Fibroblast of mammary gland (primary cell): ENCODE results near the gene ZFYVE28.

Experiments
- DNase-seq: peaks from one replicate; pipeline ENCODE4 v3.0.0-alpha.2; 2010; ENCODE audit warnings: low read depth
- H3K4me3 ChIP-seq: 2 replicates; pipeline ENCODE4 v1.5.1; 2011; ENCODE audit warnings: low read depth, mild to moderate bottlenecking, low read length, moderate library complexity; ENCODE audit not compliant: control insufficient read depth
- TF ChIP-seq, protein P1 (sequence below): conservative IDR thresholded peaks from 2 replicates; pipeline ENCODE4 v1.5.1; 2011; ENCODE audit warnings: low read depth, low read length, inconsistent platforms; ENCODE audit not compliant: control insufficient read depth, insufficient read depth

ZFYVE28 gene

DNA sequence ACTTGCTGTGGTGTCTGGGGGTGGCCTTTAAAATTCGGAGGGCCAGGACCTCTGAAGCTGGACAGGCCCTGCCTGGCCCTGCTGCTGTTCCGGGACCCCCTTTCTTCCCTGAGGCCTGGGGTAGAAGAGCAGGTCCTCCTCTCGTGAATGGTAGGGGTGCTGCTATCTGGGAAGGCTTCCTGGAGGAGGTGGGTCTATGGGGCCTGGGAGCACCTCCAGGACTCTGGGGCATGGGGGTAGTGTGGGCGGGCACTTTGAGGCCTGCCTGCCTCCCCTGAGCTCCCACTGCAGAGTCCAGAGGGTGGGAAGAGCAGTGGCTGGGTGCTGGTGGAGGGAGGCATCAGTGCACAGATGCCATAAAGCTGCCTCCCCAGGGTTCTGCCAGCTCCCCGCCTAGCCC is 151.6 kb downstream of the ZFYVE28 start:
- no peak overlapping the region for H3K4me3 ChIP-seq
- TF ChIP-seq, protein P1, sequence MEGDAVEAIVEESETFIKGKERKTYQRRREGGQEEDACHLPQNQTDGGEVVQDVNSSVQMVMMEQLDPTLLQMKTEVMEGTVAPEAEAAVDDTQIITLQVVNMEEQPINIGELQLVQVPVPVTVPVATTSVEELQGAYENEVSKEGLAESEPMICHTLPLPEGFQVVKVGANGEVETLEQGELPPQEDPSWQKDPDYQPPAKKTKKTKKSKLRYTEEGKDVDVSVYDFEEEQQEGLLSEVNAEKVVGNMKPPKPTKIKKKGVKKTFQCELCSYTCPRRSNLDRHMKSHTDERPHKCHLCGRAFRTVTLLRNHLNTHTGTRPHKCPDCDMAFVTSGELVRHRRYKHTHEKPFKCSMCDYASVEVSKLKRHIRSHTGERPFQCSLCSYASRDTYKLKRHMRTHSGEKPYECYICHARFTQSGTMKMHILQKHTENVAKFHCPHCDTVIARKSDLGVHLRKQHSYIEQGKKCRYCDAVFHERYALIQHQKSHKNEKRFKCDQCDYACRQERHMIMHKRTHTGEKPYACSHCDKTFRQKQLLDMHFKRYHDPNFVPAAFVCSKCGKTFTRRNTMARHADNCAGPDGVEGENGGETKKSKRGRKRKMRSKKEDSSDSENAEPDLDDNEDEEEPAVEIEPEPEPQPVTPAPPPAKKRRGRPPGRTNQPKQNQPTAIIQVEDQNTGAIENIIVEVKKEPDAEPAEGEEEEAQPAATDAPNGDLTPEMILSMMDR, result no peak
- DNase-seq, result no peak

DNA sequence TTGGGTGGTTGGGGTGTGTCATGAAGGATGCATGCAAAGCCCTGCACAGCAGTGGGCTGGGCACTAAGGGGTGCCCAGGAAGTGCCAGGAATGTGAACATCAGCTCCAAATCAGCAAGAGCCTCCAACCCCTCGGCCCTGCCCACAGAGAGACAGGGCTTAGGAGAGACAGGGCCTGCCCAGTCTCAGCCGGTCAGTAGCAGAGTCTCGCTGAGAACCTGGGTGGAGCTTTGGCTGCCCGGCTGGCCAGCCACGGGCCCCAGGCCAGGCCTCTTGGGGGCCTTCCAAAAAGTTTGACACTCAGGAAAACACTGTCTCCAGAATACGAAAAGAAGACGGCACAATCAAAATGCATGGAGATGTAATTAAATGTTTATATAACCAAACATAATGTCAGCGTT is 152.3 kb downstream of the ZFYVE28 start:
- TF ChIP-seq, protein P1, result no peak
- no peak overlapping the region for H3K4me3 ChIP-seq
- no peak for DNase-seq

DNA sequence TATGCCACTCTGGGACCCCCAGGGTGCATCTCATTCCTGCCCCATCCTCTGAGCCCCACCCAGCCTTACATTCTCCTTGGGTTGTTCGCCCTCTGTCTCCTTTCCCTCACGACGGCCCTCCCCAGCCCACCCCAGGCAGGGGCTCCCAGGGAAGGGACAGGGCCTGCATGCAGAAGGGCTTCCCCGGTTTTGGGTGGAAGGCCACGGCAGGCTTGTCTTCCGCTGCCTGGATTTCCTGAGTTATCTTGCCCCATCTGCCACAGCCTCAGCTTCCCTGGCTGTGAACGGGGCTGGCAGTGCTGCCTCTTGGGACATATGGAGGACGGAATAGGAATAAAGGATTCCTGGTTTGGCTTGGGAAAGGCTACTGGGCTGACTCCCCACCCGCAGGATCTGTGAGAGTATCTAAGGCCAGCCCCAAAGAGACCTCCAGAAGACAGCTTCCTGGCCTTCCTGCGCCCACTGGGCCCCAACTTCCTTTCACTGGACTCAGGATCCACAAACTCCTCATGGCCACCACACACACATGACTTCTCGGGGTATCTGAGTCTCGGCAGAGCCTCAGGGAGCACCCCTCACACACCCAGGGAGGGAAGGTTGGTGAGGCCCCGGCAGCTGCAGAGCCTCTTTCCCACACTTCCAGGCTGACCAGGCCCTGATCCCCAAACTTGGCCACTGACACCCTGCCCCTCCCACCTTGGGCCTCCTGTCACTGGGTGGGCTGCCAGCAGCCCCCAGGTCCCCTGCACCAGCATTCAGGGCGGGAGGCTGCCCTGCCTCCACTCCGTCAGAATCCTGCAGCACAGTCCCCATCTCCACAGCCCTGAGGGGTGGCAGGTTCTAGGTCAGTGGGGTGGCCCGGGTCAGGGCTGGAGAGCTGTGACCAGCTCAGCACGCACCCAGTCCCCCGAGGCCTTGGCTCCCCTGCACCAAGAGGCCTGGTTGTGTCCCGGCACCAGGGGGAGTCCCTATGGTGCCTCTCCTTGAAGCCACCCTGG is 153.0 kb downstream of the ZFYVE28 start:
- DNase-seq, result no peak
- TF ChIP-seq, protein P1, result no peak
- no peak overlapping the region for H3K4me3 ChIP-seq

DNA sequence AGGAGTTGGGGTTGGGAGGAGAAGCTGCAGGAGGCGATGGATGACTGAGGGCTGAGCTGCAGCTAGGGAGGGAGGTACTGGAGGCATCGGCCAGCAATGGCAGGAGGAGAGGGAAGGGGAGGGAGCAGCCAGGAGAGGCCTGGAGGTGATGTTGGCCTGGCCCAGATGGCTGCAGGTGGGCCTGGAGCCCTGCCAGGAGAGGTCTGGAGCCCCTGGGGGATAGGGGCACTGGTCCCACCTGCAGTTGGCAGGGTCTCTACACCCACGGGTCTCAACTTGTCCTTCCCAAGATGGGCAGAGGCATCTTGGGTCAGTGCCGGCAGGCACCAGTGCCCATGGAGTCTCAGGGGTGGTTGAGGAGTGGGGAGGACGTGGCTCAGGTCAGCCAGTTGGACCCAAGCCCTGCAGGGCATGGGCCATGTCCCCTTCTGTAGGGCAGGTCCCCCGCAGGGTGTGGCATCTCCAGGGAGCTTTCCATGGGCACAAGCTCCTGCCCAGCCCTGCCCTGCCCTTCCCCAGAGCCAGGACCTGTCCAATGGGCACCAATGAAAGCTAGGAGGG is 153.9 kb downstream of the ZFYVE28 start:
- TF ChIP-seq, protein P1, result no peak
- no peak overlapping the region for H3K4me3 ChIP-seq
- no peak for DNase-seq

DNA sequence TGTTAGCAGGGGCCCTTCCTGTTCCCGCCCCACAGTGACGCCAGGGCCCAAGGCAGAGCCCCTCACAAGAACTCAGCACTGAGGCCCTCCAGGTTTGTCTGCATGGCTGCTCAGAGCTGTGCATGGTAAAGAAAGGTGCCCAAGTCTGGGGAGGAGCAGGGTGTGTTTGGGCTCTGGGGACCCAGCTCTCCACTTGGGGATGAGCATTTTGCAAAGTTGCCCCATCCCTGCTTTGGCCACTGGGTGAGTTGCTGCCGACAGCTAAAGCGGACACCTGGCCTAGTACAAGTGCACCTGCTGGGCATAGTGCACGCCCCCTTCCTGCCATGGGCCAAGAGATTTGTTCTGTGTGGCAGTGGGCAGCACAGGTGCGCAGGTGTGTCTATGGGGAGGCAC is 154.5 kb downstream of the ZFYVE28 start:
- no peak for DNase-seq
- TF ChIP-seq, protein P1, result no peak
- no peak overlapping the region for H3K4me3 ChIP-seq

DNA sequence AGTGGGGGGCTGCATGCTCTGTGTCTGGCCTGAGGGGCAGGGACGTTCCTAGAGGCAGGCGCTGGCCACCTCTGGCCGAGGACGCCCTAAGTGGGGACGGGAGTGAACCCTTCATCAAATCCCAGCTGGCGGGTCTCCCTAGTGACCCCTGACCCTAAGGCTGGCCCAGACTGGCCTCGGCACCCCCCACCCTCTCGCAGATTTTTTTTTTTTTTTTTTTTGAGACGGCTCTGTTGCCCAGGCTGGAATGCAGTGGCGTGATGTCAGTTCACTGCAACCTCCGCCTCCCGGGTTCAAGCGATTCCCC is 155.5 kb downstream of the ZFYVE28 start:
- TF ChIP-seq, protein P1, result no peak
- H3K4me3 ChIP-seq, result peak overlapping the region; percentile 55
- no peak for DNase-seq
